HepG2 (cell line): Measurements from ENCODE around the gene BTBD3. TPM values are rescaled to one million over a fixed set of nuclear protein-coding genes. Genes with fewer than 3 reads are reported as not detected.
A peak's percentile ranks its signal among the peaks of the same experiment; 100 is the strongest.

Experiments
- ETV5 ChIP-seq: IDR thresholded peaks from 2 replicates; pipeline ENCODE4 v1.6.1; 2018; ENCODE audit warnings: missing biosample characterization, missing genetic modification reagents, inconsistent platforms, borderline replicate concordance
- KLF15 ChIP-seq: sonication (generic); formaldehyde crosslinking; IDR thresholded peaks from 2 replicates; pipeline ENCODE4 v1.8.1; 2023; ENCODE audit warnings: borderline replicate concordance, mild to moderate bottlenecking, inconsistent platforms, missing genetic modification reagents, mixed read lengths
- PAF1 ChIP-seq: IDR thresholded peaks from 2 replicates; pipeline ENCODE4 v1.6.1; 2016; ENCODE audit warnings: missing genetic modification reagents, missing compliant biosample characterization
- PCBP2 ChIP-seq: fragments of 200-400 bp; formaldehyde crosslinking; optimal IDR thresholded peaks from 2 replicates; pipeline ENCODE3; 2018; ENCODE audit warnings: low read length, low read depth; ENCODE audit not compliant: poor library complexity, severe bottlenecking
- ZBTB20 ChIP-seq: sonication (generic); formaldehyde crosslinking; IDR thresholded peaks from 2 replicates; pipeline ENCODE4 v1.8.1; 2023; ENCODE audit warnings: missing genetic modification reagents, low read depth, mild to moderate bottlenecking, borderline replicate concordance
- ZNF451 ChIP-seq: sonication (generic); formaldehyde crosslinking; IDR thresholded peaks from 2 replicates; pipeline ENCODE4 v1.5.0; 2020; ENCODE audit warnings: mild to moderate bottlenecking, missing genetic modification reagents
- ZNF678 ChIP-seq: sonication (generic); formaldehyde crosslinking; IDR thresholded peaks from 2 replicates; pipeline ENCODE4 v1.4.0; 2020; ENCODE audit warnings: mild to moderate bottlenecking, missing genetic modification reagents
- polyA plus RNA-seq, 8 experiments: library from polyadenylated mRNA; depleted of rRNA in 3 of 8; stranded (reverse) in 7 of 8; unstranded in 1 of 8; fragments of >200 nt; fragmentation: Illumina TruSeq in 4 of 8; extraction: Trizol in 4 of 8; gene quantifications; 2 replicates each; pipeline versions ENCODE4 v1.2.1 to v1.2.3, GENCODE V29; 2011 to 2016; ENCODE audit warnings: low read depth in 4 of 8, missing spikeins in 1 of 8, mixed read lengths in 1 of 8; ENCODE audit not compliant: insufficient read depth in 1 of 8
- total RNA-seq, 5 experiments: library from RNA; depleted of rRNA; stranded (reverse); fragments of >200 nt; fragmentation: Illumina TruSeq; extraction: Trizol; gene quantifications; 2 replicates each; pipeline ENCODE4 v1.2.3, GENCODE V29; 2016; ENCODE audit warnings: low read depth in 1 of 5
- TF ChIP-seq, protein P1 (sequence below): sonication (generic); formaldehyde crosslinking; IDR thresholded peaks from 2 replicates; pipeline ENCODE4 v1.9.0; 2021; ENCODE audit warnings: mild to moderate bottlenecking, missing genetic modification reagents
- TF ChIP-seq, protein P2 (sequence below): sonication (generic); formaldehyde crosslinking; IDR thresholded peaks from 2 replicates; pipeline ENCODE4 v1.5.0; 2020; ENCODE audit warnings: missing genetic modification reagents
- TF ChIP-seq, protein P3 (sequence below): sonication (generic); formaldehyde crosslinking; IDR thresholded peaks from 2 replicates; pipeline ENCODE4 v1.4.0; 2020; ENCODE audit warnings: mild to moderate bottlenecking, missing genetic modification reagents, borderline replicate concordance
- TF ChIP-seq, protein P4 (sequence below): sonication (generic); formaldehyde crosslinking; IDR thresholded peaks from 2 replicates; pipeline ENCODE4 v1.5.1; 2020; ENCODE audit warnings: mild to moderate bottlenecking, missing genetic modification reagents, moderate library complexity

Gene BTBD3
- total and polyA plus RNA-seq, 2 of the 13 experiments (the other 11 are each of a cell fraction or from before 2014, with no cell fraction given) = 32.2 to 41.8 TPM

DNA sequence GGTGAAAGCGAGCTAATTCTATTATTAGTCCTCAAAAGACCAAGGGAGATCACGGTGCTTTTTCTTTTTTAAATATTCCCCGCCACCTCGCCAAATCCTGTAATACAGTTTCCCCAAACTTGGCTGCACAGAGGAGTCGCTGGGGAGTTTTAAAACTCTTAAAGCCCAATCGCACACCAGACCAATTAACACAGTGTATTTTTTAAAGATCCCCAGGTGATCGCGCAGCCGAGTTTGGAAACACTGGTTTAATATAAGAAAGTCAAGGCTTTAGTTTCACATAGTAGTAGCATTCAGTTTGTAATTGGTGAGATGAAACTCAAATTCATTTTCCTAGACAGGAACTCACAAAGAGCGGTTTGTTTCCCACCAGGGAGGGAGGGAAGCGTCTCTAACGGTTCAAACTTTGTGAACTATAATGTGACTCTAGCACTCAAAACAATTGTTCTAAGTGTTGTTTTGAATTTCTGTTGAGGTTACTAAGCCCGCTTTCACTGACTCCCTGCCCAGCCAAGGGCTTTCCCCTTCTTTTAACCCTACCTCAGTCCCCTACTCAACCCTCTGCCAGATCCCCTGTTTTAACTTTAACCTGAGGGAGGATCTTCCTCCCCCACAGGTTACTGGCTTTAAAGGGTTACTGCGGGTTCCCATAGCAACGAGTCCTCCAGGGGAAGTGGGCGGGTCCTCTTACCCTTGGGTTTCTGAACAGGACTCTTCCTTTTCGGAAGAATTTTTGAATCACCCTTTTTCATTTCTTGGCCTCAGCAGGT is 25.7 kb upstream of the BTBD3 start (continued):
- TF ChIP-seq, protein P1, sequence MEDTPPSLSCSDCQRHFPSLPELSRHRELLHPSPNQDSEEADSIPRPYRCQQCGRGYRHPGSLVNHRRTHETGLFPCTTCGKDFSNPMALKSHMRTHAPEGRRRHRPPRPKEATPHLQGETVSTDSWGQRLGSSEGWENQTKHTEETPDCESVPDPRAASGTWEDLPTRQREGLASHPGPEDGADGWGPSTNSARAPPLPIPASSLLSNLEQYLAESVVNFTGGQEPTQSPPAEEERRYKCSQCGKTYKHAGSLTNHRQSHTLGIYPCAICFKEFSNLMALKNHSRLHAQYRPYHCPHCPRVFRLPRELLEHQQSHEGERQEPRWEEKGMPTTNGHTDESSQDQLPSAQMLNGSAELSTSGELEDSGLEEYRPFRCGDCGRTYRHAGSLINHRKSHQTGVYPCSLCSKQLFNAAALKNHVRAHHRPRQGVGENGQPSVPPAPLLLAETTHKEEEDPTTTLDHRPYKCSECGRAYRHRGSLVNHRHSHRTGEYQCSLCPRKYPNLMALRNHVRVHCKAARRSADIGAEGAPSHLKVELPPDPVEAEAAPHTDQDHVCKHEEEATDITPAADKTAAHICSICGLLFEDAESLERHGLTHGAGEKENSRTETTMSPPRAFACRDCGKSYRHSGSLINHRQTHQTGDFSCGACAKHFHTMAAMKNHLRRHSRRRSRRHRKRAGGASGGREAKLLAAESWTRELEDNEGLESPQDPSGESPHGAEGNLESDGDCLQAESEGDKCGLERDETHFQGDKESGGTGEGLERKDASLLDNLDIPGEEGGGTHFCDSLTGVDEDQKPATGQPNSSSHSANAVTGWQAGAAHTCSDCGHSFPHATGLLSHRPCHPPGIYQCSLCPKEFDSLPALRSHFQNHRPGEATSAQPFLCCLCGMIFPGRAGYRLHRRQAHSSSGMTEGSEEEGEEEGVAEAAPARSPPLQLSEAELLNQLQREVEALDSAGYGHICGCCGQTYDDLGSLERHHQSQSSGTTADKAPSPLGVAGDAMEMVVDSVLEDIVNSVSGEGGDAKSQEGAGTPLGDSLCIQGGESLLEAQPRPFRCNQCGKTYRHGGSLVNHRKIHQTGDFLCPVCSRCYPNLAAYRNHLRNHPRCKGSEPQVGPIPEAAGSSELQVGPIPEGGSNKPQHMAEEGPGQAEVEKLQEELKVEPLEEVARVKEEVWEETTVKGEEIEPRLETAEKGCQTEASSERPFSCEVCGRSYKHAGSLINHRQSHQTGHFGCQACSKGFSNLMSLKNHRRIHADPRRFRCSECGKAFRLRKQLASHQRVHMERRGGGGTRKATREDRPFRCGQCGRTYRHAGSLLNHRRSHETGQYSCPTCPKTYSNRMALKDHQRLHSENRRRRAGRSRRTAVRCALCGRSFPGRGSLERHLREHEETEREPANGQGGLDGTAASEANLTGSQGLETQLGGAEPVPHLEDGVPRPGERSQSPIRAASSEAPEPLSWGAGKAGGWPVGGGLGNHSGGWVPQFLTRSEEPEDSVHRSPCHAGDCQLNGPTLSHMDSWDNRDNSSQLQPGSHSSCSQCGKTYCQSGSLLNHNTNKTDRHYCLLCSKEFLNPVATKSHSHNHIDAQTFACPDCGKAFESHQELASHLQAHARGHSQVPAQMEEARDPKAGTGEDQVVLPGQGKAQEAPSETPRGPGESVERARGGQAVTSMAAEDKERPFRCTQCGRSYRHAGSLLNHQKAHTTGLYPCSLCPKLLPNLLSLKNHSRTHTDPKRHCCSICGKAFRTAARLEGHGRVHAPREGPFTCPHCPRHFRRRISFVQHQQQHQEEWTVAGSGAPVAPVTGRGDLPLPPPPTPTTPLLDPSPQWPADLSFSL (CRISPR knock-in tag) = no peak
- no peak; the same call in 1 of the 2 replicates for TF ChIP-seq KLF15 (CRISPR knock-in tag)
- no peak for TF ChIP-seq ZBTB20 (CRISPR knock-in tag)
- TF ChIP-seq ZNF678 (CRISPR knock-in tag) = peak; percentile 47; the same call in 1 of the 2 replicates
- TF ChIP-seq, protein P2, sequence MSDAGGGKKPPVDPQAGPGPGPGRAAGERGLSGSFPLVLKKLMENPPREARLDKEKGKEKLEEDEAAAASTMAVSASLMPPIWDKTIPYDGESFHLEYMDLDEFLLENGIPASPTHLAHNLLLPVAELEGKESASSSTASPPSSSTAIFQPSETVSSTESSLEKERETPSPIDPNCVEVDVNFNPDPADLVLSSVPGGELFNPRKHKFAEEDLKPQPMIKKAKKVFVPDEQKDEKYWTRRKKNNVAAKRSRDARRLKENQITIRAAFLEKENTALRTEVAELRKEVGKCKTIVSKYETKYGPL (CRISPR knock-in tag) = no peak
- no peak for TF ChIP-seq ZNF451 (CRISPR knock-in tag)
- TF ChIP-seq, protein P3, sequence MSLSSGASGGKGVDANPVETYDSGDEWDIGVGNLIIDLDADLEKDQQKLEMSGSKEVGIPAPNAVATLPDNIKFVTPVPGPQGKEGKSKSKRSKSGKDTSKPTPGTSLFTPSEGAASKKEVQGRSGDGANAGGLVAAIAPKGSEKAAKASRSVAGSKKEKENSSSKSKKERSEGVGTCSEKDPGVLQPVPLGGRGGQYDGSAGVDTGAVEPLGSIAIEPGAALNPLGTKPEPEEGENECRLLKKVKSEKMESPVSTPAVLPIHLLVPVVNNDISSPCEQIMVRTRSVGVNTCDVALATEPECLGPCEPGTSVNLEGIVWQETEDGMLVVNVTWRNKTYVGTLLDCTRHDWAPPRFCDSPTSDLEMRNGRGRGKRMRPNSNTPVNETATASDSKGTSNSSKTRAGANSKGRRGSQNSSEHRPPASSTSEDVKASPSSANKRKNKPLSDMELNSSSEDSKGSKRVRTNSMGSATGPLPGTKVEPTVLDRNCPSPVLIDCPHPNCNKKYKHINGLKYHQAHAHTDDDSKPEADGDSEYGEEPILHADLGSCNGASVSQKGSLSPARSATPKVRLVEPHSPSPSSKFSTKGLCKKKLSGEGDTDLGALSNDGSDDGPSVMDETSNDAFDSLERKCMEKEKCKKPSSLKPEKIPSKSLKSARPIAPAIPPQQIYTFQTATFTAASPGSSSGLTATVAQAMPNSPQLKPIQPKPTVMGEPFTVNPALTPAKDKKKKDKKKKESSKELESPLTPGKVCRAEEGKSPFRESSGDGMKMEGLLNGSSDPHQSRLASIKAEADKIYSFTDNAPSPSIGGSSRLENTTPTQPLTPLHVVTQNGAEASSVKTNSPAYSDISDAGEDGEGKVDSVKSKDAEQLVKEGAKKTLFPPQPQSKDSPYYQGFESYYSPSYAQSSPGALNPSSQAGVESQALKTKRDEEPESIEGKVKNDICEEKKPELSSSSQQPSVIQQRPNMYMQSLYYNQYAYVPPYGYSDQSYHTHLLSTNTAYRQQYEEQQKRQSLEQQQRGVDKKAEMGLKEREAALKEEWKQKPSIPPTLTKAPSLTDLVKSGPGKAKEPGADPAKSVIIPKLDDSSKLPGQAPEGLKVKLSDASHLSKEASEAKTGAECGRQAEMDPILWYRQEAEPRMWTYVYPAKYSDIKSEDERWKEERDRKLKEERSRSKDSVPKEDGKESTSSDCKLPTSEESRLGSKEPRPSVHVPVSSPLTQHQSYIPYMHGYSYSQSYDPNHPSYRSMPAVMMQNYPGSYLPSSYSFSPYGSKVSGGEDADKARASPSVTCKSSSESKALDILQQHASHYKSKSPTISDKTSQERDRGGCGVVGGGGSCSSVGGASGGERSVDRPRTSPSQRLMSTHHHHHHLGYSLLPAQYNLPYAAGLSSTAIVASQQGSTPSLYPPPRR = no peak
- no peak for TF ChIP-seq PAF1 (CRISPR knock-in tag)
- TF ChIP-seq PCBP2 = peak; percentile 28
- TF ChIP-seq, protein P4, sequence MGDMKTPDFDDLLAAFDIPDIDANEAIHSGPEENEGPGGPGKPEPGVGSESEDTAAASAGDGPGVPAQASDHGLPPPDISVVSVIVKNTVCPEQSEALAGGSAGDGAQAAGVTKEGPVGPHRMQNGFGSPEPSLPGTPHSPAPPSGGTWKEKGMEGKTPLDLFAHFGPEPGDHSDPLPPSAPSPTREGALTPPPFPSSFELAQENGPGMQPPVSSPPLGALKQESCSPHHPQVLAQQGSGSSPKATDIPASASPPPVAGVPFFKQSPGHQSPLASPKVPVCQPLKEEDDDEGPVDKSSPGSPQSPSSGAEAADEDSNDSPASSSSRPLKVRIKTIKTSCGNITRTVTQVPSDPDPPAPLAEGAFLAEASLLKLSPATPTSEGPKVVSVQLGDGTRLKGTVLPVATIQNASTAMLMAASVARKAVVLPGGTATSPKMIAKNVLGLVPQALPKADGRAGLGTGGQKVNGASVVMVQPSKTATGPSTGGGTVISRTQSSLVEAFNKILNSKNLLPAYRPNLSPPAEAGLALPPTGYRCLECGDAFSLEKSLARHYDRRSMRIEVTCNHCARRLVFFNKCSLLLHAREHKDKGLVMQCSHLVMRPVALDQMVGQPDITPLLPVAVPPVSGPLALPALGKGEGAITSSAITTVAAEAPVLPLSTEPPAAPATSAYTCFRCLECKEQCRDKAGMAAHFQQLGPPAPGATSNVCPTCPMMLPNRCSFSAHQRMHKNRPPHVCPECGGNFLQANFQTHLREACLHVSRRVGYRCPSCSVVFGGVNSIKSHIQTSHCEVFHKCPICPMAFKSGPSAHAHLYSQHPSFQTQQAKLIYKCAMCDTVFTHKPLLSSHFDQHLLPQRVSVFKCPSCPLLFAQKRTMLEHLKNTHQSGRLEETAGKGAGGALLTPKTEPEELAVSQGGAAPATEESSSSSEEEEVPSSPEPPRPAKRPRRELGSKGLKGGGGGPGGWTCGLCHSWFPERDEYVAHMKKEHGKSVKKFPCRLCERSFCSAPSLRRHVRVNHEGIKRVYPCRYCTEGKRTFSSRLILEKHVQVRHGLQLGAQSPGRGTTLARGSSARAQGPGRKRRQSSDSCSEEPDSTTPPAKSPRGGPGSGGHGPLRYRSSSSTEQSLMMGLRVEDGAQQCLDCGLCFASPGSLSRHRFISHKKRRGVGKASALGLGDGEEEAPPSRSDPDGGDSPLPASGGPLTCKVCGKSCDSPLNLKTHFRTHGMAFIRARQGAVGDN (CRISPR knock-in tag) = no peak
- 0 out of 2 replicates have a peak, but pooled peaks have one; percentile 39 for TF ChIP-seq ETV5 (CRISPR knock-in tag)
